AG09319 (cell line): ENCODE data around the gene PARPBP.
"Not testable (repeated sequence)": the region's sequence is repeated elsewhere in the genome, so short reads cannot be mapped to it uniquely, and the experiment has no call there.

Experiments used
- DNase-seq: peaks from one replicate; pipeline ENCODE4 v3.0.0-alpha.2; 2010; ENCODE audit warnings: low read depth; ENCODE audit errors: extremely low read depth
- TF ChIP-seq, protein P1 (sequence below): IDR thresholded peaks from 2 replicates; pipeline ENCODE4 v1.5.1; 2011; ENCODE audit warnings: low read depth, mild to moderate bottlenecking, inconsistent platforms, low read length, moderate library complexity

Gene PARPBP

DNA sequence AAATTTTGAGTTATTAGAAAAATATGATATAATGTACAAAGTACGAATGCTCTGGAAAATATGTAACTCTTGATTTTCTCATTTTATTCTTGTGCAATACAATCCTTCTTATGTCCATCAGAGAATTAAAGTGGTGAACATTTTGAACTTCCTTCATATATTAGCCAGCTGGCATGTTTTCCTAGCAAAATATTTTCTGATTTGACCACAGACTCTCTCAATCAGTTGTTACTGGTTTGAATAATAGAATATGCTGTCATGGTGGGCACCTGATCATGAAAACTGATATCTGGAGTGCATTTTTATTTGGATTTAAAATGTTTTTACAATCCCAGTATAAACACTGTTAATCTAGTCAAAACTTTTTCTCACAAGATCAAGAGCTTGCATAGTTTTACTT, 24.2 kb downstream of the PARPBP start:
- DNase-seq, result peak; percentile 48
- TF ChIP-seq, protein P1, sequence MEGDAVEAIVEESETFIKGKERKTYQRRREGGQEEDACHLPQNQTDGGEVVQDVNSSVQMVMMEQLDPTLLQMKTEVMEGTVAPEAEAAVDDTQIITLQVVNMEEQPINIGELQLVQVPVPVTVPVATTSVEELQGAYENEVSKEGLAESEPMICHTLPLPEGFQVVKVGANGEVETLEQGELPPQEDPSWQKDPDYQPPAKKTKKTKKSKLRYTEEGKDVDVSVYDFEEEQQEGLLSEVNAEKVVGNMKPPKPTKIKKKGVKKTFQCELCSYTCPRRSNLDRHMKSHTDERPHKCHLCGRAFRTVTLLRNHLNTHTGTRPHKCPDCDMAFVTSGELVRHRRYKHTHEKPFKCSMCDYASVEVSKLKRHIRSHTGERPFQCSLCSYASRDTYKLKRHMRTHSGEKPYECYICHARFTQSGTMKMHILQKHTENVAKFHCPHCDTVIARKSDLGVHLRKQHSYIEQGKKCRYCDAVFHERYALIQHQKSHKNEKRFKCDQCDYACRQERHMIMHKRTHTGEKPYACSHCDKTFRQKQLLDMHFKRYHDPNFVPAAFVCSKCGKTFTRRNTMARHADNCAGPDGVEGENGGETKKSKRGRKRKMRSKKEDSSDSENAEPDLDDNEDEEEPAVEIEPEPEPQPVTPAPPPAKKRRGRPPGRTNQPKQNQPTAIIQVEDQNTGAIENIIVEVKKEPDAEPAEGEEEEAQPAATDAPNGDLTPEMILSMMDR, result no peak

DNA sequence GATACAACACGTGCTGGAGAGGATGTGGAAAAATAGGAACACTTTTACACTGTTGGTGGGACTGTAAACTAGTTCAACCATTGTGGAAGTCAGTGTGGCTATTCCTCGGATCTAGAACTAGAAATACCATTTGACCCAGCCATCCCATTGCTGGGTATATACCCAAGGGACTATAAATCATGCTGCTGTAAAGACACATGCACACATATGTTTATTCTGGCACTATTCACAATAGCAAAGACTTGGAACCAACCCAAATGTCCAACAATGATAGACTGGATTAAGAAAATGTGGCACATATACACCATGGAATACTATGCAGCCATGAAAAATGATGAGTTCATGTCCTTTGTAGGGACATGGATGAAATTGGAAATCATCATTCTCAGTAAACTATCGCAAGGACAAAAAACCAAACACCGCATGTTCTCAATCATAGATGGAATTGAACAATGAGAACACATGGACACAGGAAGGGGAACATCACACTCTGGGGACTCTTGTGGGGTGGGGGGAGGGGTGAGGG, 27.1 kb downstream of the PARPBP start:
- DNase-seq, result not testable (repeated sequence)

DNA sequence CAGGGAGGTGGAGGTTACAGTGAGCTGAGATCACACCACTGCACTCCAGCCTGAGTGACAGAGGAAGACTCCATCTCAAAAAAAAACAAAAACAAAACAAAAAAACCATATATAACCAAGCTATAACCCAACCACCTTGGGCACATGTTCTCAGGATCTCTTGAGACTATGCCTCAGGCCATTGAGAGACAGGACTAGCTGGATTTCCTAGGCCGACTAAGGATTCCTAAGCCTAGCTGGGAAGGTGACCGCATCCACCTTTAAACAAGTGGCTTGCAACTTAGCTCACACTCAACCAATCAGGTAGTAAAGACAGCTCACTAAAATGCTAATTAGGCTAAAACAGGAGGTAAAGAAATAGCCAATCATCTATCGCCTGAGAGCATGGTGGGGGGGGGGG, 35.2 kb downstream of the PARPBP start:
- DNase-seq, result not testable (repeated sequence)

DNA sequence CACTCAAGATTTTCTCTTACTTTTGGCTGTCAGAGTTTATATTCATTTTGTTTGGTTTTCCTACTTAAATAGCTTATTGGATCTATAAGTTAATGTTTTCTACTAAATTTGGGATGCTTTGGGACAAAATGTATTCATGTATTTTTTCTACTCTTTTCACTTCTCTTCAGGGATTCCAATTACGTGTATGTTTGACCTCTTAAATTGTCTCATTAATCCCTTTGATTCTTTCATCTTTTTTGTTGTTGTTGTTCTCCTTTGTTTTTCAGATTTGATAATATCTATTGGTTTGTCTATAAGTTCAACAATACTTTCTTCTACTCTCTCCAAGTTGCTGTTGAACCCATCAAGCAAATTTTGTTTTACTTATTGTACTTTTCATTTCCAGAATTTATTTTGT, 43.4 kb downstream of the PARPBP start:
- TF ChIP-seq, protein P1, result no peak
- no peak for DNase-seq

DNA sequence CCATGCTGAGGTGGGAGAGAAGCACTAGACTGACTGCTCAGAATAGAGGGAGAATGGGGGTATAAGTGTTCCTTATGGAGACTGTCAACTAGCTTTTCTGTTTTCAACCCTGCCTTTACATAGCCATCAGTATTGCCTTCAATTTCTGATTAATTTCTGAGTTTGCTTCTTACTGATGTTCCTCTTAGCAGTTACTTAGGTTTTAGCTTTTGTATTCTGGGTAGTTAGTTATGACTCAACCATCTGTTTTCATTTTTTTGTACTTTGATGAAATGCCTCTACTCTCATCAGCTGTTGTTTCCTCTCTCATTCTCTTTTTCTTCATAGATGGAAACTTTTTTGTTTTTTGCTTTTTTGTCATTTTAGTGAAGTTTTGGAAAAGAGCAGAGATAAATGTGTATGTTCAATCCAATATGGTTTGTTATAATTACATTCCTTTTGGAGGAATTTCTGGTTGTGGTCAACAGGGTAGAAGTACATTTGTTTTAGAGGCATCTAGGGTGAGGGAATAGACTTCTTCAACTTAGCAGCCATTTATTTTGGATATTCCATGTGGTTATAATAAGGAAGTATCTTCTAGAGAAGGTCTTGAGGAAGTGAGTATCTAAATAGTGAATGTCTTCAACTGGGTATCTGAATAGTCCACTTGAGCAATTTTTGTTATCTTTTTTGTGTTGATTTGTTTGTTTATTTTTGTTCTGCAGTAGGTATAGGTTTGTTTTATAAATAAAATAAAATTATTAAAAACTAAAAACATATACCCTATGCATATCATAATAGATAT, 48.0 kb downstream of the PARPBP start:
- no peak for DNase-seq
- TF ChIP-seq, protein P1, result no peak

DNA sequence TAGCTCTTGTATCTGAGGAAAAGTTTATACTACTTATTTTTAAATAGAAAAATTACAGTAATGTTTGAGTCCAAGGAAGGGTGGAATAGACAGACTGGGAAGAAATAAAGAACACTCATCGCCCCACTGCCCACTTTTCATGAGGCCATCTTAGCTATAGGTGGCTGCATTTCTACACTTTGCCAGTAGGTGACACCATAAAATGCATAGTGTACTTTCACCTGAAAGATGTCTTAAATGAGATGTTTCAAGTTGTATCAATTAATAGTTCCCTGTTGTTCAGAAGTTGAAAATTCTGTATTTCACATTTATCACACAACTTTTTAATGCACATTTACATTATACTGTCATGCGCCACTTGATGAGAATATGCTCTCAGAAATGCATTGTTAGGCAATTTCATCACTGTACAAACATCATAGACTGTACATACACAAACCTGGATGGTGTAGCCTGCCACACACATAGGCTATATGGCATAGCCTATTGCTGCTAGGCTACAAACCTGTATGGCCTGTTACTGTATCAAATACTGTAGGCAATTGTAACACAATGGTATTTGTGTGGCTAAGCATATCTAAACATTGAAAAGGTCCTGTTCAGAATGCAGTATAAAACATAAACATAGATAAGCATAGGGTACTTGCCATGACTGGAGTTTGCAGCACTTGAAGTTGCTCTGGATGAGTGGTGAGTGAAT, 50.1 kb downstream of the PARPBP start:
- TF ChIP-seq, protein P1, result peak; percentile 50
- no peak for DNase-seq

DNA sequence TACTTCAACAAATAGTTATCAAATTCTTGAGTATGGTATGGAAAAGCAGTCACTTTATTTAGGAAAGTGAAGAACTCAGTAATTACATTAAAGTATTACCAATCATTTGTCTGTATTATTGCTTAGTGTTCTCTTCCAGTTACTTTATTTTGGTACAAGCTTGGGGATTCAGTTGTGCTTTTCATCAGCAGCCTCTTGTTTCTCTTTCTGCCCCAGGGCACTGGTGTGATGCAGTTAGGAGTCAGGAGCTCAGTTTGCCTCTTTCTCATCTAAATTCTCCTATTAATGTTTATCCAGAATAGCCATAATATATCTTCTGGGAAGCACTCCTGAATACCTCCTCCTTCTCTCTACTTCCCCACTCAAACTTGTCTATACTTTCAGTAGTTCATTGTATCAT, 52.0 kb downstream of the PARPBP start:
- TF ChIP-seq, protein P1, result no peak
- DNase-seq, result no peak

DNA sequence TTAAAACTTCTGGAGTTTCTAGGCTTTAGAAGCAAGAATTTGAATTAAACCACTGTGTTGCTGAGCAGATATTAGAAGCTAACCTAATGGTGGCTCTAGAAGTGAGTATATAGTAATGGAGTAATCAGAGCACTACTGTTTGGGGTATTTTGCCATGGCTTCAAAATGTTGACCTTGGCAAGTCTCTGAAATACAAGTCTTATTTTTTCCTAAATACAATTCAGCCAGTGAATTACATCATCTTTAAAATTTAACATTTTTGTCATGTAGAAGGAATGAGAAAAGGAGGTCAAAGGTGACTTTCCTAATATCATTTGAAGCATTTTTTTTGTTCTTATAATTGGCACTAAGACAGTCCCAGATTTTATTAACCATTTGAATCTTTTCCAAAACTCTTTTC, 52.5 kb downstream of the PARPBP start:
- DNase-seq, result peak; percentile 37
- TF ChIP-seq, protein P1, result no peak
